Fibroblast of skin of left quadriceps (primary cell): ENCODE results near the gene CSNK2A1.

Experiments
- DNase-seq, 2 experiments: peaks; one replicate each; pipeline ENCODE4 v3.0.0-alpha.2; 2013; ENCODE audit warnings: low read depth in 2 of 2

CSNK2A1 gene

GRCh38 chr20:564192-564591 lies 20.6 kb upstream of the CSNK2A1 start:
- DNase-seq = no peak

GRCh38 chr20:563187-563586 lies 19.6 kb upstream of the CSNK2A1 start:
- DNase-seq = no peak

- DNase-seq = no peak
These were observed 18.8 kb upstream of the CSNK2A1 start for GRCh38 chr20:562232-562897.

- peak; percentile 21 to 25 for DNase-seq
These were observed 18.0 kb upstream of the CSNK2A1 start for GRCh38 chr20:561437-562231.

GRCh38 chr20:560680-561079 lies 17.1 kb upstream of the CSNK2A1 start:
- DNase-seq = no peak

- DNase-seq = no peak
These were observed 14.5 kb upstream of the CSNK2A1 start for GRCh38 chr20:558117-558516.

- no peak for DNase-seq
These were observed 13.4 kb upstream of the CSNK2A1 start for GRCh38 chr20:556984-557383.

GRCh38 chr20:555976-556385 lies 12.4 kb upstream of the CSNK2A1 start:
- no peak for DNase-seq

- no peak for DNase-seq
These were observed 7.0 kb upstream of the CSNK2A1 start for GRCh38 chr20:550611-551010.

GRCh38 chr20:549722-550496 lies 6.3 kb upstream of the CSNK2A1 start:
- DNase-seq = no peak

- DNase-seq = no peak
These were observed 5.3 kb upstream of the CSNK2A1 start for GRCh38 chr20:548906-549305.

GRCh38 chr20:547394-547793 lies 3.8 kb upstream of the CSNK2A1 start:
- no peak for DNase-seq

GRCh38 chr20:546353-546752 lies 2.8 kb upstream of the CSNK2A1 start:
- DNase-seq = no peak

- DNase-seq = no peak
These were observed 649 bp upstream of the CSNK2A1 start for GRCh38 chr20:544153-544725.

GRCh38 chr20:542777-543368 lies 717 bp downstream of the CSNK2A1 start:
- no peak for DNase-seq

GRCh38 chr20:540391-541201 lies 3.0 kb downstream of the CSNK2A1 start:
- no peak for DNase-seq

- no peak for DNase-seq
These were observed 3.7 kb downstream of the CSNK2A1 start for GRCh38 chr20:539848-540247.

- no peak for DNase-seq
These were observed 4.4 kb downstream of the CSNK2A1 start for GRCh38 chr20:539191-539590.

GRCh38 chr20:537983-538382 lies 5.6 kb downstream of the CSNK2A1 start:
- no peak for DNase-seq

GRCh38 chr20:536426-537010 lies 7.1 kb downstream of the CSNK2A1 start:
- DNase-seq = no peak

GRCh38 chr20:535958-536357 lies 7.6 kb downstream of the CSNK2A1 start:
- no peak for DNase-seq
